IPS DF 19.7 (cell line): ENCODE results near the gene ADAMTS19.

ENCODE experiments used
- DNase-seq: peaks from one replicate; pipeline ENCODE4 v3.0.0-alpha.2; 2013; ENCODE audit warnings: low read depth, low spot score

Gene ADAMTS19

GRCh38 chr5:129672006-129672405 is 211.9 kb downstream of the ADAMTS19 start:
- DNase-seq, result no peak

DNA sequence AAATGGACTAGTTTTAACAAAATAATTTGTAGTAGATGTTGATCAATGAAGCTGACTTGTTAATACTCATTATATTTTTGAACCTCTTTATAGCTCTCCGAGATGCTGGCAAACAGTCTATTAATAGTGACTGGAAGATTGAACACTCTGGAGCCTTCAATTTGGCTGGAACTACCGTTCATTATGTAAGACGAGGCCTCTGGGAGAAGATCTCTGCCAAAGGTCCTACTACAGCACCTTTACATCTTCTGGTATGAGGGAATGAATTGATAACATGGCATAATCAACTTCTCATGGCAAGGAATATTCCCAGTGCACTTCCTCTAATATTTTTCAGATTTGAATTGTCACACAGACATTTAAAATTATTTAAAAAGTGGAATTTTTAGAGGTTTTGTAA is 219.6 kb downstream of the ADAMTS19 start:
- no peak for DNase-seq

DNA sequence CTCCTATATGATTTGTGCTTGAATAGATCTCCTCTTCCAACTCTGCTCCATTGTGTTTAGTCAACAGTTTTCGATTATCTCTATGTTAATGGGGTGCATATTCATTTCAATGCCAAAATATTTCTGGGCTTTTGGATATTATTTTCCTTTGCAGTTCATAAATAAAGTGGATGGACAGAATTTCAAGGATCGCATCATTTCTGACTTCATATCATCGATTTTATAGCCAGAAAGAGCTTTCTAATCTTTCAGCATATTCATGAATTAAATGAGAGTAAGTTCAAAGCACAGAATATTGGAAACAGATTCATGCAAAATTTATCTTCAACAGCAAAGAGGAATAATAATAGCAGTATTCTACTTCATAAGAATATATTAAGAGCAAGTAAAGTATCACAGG is 227.8 kb downstream of the ADAMTS19 start:
- DNase-seq, result no peak

DNA sequence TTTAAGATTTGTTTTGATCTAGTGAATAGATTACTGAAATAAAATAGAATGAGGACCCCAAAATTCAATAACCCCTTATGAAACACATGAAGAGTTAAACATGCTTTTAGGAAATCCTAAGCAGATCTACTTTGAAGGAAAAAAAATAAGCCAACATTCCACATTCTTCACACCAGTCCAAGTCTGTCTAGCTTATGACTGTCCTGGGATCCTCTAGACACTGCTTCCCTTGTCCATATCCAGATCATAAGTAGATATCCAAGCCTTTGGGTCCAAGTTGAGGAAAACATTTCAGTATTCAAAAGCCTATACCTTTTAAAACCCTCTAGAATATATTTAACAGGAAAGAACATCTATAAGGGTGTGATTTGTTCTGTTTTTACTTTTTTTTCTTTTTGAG is 228.9 kb downstream of the ADAMTS19 start:
- no peak for DNase-seq

DNA sequence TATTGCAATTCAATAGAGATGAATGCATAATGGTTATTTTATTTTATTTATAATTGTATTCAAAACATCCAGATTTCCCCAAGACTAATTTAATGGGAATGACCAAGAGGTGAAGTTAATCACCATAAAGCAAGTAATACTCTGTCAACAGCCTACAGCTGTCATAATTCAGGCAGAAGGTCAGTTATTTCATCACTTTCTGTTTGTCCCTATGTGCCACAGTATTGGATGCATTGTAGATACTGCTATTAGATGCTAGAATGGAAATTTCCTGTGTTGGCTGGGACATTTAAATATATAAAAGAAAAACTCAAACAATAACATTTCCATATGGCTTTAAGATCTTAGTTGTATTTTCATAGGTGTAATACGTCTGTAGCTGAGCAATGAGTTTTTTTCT is 231.1 kb downstream of the ADAMTS19 start:
- DNase-seq, result no peak

DNA sequence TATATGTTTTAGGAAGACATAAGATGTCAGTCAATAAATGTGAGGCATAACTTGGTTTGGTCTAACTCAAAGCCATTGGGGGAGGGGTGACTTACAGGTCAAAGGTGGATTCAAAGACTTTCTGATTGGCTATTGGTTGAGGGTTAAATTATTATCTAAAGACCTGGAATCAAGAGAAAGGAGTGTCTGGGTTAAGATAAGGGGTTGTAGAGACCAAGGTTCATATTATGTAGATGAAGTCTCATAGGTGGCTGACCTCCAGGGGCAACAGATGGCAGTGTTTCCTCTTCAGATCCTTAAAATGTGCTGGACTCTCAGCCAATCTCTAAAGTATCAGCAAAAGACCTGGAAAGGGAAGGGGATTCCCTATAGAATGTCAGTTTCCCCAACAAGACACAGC is 236.5 kb downstream of the ADAMTS19 start:
- no peak for DNase-seq

- DNase-seq, result no peak
These were observed 238.6 kb downstream of the ADAMTS19 start for GRCh38 chr5:129698661-129699060.

DNA sequence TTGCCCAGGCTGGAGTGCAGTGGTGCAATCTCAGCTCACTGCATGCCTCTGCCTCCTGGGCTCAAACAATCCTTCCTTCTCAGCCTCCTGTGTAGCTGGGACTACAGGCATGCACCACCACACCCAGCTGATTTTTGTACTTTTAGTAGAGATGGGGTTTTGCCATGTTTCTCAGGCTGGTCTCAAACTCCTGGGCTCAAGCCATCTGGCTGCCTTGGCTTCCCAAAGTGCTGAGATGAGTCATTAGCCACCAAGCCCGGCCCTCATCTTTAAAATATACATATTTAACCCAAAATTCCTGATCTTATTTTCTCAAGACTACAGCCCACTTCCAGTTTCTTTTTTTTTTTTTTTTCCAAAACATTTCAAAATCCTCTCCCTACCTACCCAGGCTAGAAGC is 256.1 kb downstream of the ADAMTS19 start:
- no peak for DNase-seq

DNA sequence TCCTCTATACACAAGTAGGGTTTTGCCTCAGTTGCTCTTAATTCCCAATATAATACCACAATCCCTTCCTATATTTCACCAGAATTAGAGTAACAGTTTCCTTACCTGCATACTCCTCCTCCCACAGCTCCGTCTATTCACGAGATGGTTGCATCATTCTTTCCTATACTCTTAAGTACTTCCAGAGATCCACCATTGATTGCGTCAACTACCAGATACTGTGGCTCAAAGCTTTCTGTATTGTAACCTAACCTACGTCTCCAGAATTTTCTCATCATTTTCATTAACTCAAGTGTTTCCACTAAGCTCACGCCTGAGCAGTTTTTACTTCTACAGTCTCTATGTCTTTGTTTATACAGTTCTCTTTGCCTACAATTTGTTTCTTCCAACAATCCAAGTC is 256.6 kb downstream of the ADAMTS19 start:
- no peak for DNase-seq

GRCh38 chr5:129717751-129718310 is 257.7 kb downstream of the ADAMTS19 start:
- DNase-seq, result no peak

DNA sequence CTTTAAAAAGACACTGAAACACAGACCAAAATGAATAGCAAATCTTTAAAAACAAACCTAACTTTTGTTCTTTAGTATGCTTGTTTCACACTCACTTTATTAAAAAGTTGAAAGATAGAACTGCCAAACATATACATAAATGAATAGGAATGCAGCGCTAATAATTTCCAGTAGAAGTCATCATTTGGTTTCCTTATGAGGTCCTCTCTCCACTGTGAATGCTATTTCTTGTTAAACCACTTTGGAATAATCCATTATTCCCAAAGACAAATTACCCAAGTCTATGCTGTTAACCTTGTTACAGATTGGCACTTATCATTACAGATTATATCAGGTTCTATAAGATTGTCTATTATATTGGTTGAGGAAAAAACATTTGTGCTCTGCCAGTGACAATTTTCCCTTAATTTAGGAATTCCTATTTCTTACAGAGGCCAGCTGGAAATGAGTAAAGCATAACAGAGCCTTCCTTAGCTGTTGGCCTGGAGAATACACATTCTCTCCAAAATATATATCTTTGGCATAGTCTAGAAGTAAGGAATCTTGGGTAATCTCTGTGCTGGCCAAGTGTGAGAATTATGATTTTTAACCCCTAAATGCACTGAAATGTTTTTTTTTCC is 258.5 kb downstream of the ADAMTS19 start:
- no peak for DNase-seq

DNA sequence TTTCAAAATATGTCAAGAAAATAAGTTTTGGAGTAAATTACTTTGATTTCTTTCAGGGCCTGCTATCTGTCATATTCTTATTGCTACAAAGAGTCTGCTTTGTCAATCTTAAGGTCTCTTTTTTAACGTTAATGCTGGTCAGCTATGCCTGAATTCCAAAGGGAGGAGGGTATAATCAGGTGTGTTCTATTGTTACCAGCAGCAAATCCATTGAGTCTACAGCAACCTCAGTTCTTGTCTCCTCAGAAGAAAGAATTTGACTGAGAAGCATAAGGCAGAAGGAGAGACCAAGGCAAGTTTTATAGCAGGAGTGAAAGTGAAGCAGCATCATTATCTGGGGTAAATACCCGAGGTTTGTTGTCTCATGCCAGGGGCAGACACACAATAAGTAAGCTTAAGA is 264.1 kb downstream of the ADAMTS19 start:
- DNase-seq, result peak; percentile 35

GRCh38 chr5:129724647-129725046 is 264.5 kb downstream of the ADAMTS19 start:
- DNase-seq, result peak; percentile 38

DNA sequence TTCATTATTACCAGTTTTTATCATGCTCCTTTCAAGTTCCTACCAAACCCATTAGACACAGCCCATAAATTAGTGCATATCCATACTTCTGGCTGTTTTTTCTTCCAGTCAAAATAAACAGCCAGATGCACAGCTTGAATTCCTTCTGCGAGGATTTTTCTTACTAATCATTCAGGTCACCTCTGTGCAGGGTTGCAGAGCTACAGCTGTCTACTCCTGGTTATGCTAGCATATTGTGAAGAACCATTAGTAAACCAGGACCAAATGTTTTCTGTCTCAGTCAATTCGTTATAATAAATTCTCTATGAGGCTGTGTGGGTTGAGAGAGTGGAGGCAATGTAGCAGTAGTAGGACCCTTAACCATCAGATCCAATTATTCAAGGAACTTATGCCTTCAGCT is 279.7 kb downstream of the ADAMTS19 start:
- no peak for DNase-seq

- no peak for DNase-seq
These were observed 283.6 kb downstream of the ADAMTS19 start for GRCh38 chr5:129743541-129744187.

DNA sequence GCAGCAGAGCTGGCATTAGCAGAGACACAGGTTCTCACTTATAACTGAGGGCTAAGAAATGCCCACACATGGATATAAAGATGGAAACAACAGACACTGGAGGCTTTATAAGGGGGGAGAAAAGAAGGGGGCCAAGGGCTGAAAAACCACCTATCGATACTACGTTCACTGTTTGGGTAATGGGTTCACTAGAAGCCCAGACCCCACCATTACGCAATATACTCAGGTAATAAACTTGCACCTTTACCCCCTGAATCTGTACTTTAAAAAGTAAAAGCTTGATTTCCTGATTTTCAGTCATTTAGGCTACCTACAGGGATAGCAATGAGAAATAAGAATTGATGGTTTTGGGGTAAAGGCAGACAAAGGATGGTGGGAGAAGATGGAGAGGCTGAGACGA is 285.9 kb downstream of the ADAMTS19 start:
- DNase-seq, result no peak

DNA sequence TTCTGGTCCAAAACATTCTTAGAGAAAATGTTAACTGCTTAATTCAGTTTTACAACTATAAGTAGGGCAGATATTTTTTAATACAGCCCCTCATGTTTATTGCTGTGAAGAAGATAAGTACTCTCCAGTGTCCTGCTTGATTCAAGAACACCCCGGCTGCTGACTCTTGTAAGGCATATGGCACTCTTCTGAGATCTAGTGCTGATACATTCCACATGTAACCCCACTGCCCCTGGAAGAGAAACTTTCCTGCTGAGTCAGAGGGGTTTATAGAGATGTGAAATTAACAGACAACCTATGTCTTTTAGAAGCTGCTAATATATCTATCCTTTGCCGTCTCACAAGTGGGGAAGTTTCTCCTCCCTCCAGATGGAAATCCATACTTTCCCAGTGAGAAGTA is 286.8 kb downstream of the ADAMTS19 start:
- DNase-seq, result no peak

- DNase-seq, result no peak
These were observed 287.7 kb downstream of the ADAMTS19 start, which contains the start of gene MINAR2 for GRCh38 chr5:129747572-129748407. Gene MINAR2 (plus strand): TSS chr5:129748094. CDS start chr5:129748191, 97 bp downstream.

- no peak for DNase-seq
These were observed 289.1 kb downstream of the ADAMTS19 start for GRCh38 chr5:129748913-129749880.

DNA sequence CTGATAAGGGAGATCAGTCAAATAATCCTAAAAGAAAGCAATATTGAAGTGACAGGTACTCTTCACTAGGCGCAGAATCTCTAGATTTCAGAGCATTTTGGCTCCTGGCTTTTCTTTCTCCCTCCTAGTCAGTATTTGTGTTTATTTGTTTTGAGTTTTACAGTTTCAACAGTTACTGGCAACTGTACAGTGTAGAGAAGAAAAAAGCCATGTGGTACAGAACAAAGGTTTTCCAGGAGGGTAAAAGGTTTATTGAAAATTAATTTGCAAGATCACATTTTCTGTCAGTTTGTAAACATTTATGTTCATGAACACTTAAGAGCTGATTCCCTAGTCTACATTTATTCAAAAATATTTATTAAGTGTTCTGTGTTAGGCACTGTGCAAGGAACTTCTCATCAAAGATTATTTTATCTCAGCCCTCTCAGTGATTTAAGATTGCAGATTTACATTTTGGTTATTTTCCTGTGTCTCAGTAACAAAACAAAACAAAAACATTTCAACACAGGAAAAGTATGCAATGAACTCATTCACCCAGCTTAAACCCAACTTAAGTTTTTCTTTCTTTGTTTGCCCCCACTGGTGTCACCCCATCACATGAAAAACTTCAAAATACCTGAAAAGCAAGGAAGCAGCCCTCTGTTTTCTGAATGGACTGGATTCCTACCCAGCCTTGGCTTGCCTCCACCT is 300.7 kb downstream of the ADAMTS19 start:
- DNase-seq, result no peak

DNA sequence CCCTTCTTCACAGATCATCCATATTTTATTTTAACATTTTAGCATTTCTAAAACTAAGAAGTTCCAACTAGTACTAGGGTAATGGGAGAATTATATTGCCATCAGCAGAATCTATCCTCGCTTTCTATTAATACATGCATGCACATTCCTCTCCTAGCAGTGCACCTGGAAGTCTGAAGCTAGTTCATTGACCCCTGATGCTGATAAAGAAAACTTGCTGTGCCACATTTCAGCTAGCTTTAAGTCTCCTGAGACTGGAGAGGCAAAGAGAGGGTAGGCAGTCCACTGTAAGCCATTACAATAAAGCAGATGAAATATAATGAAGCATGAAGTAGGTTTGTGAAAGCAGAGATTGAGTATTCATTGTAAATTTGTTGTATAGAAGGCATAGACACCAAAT is 303.6 kb downstream of the ADAMTS19 start:
- no peak for DNase-seq
